ENCODE data around the gene NIT1. TPM values are rescaled to one million over a fixed set of nuclear protein-coding genes. Genes with fewer than 3 reads are reported as not detected.

The NIT1 gene
- total RNA-seq, 4 donors from 2014 or later, result 1.0 to 36.9 (median 22.0) TPM

DNA sequence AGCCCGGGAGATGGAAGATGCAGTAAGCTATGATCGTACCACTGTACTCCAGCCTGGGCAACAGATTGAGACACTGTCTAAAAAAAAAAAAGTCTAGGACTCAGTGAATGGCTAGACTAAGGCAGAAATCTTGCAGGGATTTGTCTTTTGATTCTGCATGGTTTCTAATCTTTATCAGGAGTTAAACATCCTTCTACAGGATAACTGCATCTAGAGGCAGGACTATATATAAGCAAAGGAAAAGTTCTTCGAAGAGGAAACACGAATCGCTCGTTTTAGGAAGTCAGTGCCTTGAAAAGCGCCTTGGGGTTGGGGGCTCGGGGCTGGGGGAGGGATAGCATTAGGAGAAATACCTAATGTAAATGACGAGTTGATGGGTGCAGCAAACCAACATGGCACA, 35.3 kb downstream of the NIT1 start:
- TF ChIP-seq, protein P1, sequence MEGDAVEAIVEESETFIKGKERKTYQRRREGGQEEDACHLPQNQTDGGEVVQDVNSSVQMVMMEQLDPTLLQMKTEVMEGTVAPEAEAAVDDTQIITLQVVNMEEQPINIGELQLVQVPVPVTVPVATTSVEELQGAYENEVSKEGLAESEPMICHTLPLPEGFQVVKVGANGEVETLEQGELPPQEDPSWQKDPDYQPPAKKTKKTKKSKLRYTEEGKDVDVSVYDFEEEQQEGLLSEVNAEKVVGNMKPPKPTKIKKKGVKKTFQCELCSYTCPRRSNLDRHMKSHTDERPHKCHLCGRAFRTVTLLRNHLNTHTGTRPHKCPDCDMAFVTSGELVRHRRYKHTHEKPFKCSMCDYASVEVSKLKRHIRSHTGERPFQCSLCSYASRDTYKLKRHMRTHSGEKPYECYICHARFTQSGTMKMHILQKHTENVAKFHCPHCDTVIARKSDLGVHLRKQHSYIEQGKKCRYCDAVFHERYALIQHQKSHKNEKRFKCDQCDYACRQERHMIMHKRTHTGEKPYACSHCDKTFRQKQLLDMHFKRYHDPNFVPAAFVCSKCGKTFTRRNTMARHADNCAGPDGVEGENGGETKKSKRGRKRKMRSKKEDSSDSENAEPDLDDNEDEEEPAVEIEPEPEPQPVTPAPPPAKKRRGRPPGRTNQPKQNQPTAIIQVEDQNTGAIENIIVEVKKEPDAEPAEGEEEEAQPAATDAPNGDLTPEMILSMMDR (IDR thresholded peaks at IDR 0.05), result no peak
- no peak for TF ChIP-seq POLR2A (IDR thresholded peaks at IDR 0.05)
- no peak for DNase-seq
- no peaks in the 10 kb centered on the region for H3K36me3 ChIP-seq
- no peaks in the 10 kb centered on the region for H3K27me3 ChIP-seq
- H3K27ac ChIP-seq, result peak overlapping the region; percentile 91
- intact Hi-C loops (cut with DNase I; ENCODE audit: low total_unique reads), result no loop called here
- H3K9me3 ChIP-seq, result no peaks in the 10 kb centered on the region
- H3K4me3 ChIP-seq, result peak overlapping the region; percentile 62 to 70
- no peaks in the 10 kb centered on the region for H3K4me1 ChIP-seq

DNA sequence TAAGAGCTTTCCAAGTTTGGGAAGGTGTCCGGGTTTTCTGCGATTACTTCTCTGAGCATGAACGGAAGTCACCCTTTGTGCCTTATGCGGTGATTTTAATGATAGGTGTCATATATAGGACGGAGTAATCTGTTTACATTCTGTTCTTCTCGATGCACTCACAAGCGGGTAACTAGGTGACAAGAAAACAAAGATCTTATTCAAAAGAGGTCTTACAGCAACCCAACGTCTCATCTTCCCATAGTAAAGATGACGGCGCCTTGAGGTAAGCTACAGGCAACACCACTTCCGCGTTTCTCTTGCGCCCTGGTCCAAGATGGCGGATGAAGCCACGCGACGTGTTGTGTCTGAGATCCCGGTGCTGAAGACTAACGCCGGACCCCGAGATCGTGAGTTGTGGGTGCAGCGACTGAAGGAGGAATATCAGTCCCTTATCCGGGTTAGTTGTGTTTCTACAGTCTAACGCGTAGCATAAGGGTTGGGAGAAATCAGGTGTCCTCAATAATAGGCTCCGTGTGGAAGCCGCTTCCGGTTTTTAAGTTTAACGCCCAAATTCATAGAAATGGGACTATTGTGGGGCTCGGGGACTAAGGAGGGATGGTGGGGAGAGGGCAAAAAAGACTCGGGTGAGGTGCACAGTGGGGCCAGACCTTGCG, 35.9 kb downstream of the NIT1 start, which contains the start of gene UFC1:
UFC1 (plus strand) TSS at position 297 of the 656 bp plus-strand sequence; CDS start at position 317, 20 bp downstream.
- peak in 1 of 2 donors; percentile 31 for TF ChIP-seq POLR2A (IDR thresholded peaks at IDR 0.05)
- TF ChIP-seq, protein P1 (IDR thresholded peaks at IDR 0.05), result no peak
- Histone ChIP-seq H3K27me3 (no peaks in the 10 kb centered on the region), H3K36me3 (no peaks in the 10 kb centered on the region), H3K4me3 (peak within 1 kb of the TSS; percentile 62 to 70), H3K4me1 (no peaks in the 10 kb centered on the region), H3K27ac (peak within 1 kb of the TSS; percentile 91), H3K9me3 (no peaks in the 10 kb centered on the region)
- intact Hi-C loops (cut with DNase I; ENCODE audit: low total_unique reads), result no loop called here
- DNase-seq, result peak; percentile 75 to 82

DNA sequence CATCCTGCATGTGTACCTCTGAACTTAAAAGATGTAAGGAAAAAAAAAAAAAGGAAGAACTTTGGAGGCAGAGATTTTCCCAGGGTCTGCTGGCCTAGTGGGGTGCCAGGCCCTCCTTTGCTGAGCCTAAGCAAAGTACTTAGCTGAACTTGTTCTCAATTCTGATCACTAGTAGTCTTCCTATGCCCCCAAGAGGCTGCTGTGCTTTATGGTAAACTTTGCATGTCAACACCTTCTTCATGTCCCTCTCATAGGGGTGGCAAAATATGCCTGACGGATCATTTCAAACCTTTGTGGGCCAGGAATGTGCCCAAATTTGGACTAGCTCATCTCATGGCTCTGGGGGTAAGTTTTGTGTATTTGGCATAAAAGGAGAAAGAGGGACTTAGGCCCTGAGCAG, 40.0 kb downstream of the NIT1 start:
- Histone ChIP-seq H3K36me3 (no peaks in the 10 kb centered on the region), H3K4me1 (peaks cover 0 to 4% of the 10 kb centered on the region in 2 donors), H3K4me3 (no peak overlapping the region), H3K27me3 (no peaks in the 10 kb centered on the region), H3K27ac (no peak overlapping the region), H3K9me3 (no peaks in the 10 kb centered on the region)
- intact Hi-C loops (cut with DNase I; ENCODE audit: low total_unique reads), result no loop called here
- TF ChIP-seq POLR2A (IDR thresholded peaks at IDR 0.05), result no peak
- no peak for DNase-seq

GRCh38 chr1:161158316-161159010, 40.6 kb downstream of the NIT1 start:
- no peaks in the 10 kb centered on the region for H3K36me3 ChIP-seq
- DNase-seq, result no peak
- no peaks in the 10 kb centered on the region for H3K27me3 ChIP-seq
- H3K4me3 ChIP-seq, result peak overlapping the region in 1 of 2 donors; percentile 85
- H3K4me1 ChIP-seq, result peaks cover 0 to 4% of the 10 kb centered on the region in 2 donors
- intact Hi-C loops (cut with DNase I; ENCODE audit: low total_unique reads), result no loop called here
- no peaks in the 10 kb centered on the region for H3K9me3 ChIP-seq
- no peak for TF ChIP-seq POLR2A (IDR thresholded peaks at IDR 0.05)
- TF ChIP-seq, protein P1 (IDR thresholded peaks at IDR 0.05), result no peak
- H3K27ac ChIP-seq, result peak overlapping the region; percentile 85 to 88

DNA sequence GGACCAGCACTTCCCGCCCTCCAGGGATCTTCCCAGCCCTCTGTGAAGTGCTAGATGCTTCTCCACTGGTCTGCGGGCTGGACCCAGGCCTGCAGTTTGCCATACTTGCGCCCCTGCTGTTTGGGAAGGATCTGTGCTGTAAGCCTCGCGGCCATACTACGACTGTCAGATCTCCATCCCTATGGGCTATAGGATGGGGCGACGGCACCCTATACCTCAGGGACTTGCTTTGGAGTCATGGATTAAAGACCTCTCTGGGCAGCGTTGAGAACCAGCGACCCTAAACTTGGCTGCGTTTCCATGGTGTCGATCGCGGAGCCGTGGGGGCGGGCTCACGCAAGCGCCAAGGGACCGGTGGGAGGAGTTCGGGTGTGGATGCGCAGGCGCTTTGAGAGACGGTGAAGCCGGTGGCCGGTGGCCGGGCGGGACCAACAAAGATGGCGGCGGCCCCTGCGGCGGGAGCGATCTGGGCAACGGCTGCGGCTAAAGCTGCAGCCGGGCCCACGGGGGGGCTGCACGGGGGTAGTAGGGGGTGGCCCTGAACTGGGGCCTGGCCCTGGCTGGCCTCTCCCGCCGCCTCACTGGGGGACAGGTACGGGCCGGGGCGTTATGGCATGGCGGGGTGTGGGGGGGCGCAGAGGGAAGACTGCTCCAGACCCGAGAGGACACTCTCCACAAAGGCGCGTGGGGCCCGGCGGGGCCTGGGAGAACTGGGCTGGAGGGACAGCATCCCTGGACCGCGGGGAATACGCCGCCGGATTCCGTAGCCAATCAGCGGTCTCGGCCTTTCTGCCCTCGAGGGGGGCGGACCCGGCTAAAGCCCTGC, 41.4 kb downstream of the NIT1 start, which contains the start of gene USP21:
USP21 (plus strand) TSS at position 414 of the 826 bp plus-strand sequence. CDS start 1,141 bp downstream, outside the sequence.
- Histone ChIP-seq H3K9me3 (no peaks in the 10 kb centered on the region), H3K27me3 (no peaks in the 10 kb centered on the region), H3K4me1 (peaks cover 0 to 4% of the 10 kb centered on the region in 2 donors), H3K36me3 (no peaks in the 10 kb centered on the region), H3K4me3 (peak within 1 kb of the TSS; percentile 85 to 92), H3K27ac (peak within 1 kb of the TSS; percentile 85 to 88)
- DNase-seq, result peak; percentile 92 to 94
- intact Hi-C loops (cut with DNase I; ENCODE audit: low total_unique reads), result no loop called here
- TF ChIP-seq, protein P1 (IDR thresholded peaks at IDR 0.05), result peak in 1 of 4 experiments; percentile 39
- peak in 1 of 2 donors; percentile 66 for TF ChIP-seq POLR2A (IDR thresholded peaks at IDR 0.05)
